ENCODE measurements around the gene MOB3A. TPM values are rescaled to one million over a fixed set of nuclear protein-coding genes. Genes with fewer than 3 reads are reported as not detected.

The MOB3A gene
- total and polyA plus RNA-seq, 9 of the 15 experiments (the other 6 are each of a cell fraction or from before 2014, with no cell fraction given), result 1.1 to 24.1 (median 6.0) TPM

- in situ Hi-C loops (cut with MboI) (no loop called here), intact Hi-C loops (cut with micrococcal nuclease) (no loop called here)
- Histone ChIP-seq H3K36me3 (ENCODE audit: control insufficient read depth, insufficient read depth, low read length) (peaks cover 11% of the 10 kb centered on the region; the same call in 2 of the 3 replicates), H3K9ac (ENCODE audit: insufficient read depth in 1 of 2, low read depth in 2 of 2, low read length in 2 of 2) (peak overlapping the region in 1 of 2 experiments; percentile 75; a peak in 2 of 4 replicates), H3K4me2 (ENCODE audit: insufficient read depth, low read length) (no peak overlapping the region), H3K27ac (ENCODE audit: extremely low read depth, low read depth, low read length) (no peak overlapping the region; the same call in 2 of the 3 replicates), H4K20me1 (replicated peaks; ENCODE audit: control insufficient read depth, insufficient read depth, low read length) (peaks cover 17% of the 10 kb centered on the region), H3K9me1 (ENCODE audit: control insufficient read depth, insufficient read depth, low read length) (peaks cover 4% of the 10 kb centered on the region), H2AFZ (ENCODE audit: low read depth, low read length) (no peak overlapping the region), H3K79me2 (ENCODE audit: control insufficient read depth, insufficient read depth, low read length) (peaks cover 26% of the 10 kb centered on the region), H3K4me1 (replicated peaks in 1 of 2; ENCODE audit: control insufficient read depth in 2 of 2, insufficient read depth in 2 of 2, low read length in 2 of 2) (peaks cover 52 to 80% of the 10 kb centered on the region in 2 experiments), H3K4me3 (no peak overlapping the region), H3K27me3 (ENCODE audit: control insufficient read depth in 2 of 2, insufficient read depth in 2 of 2, low read length in 2 of 2) (no peaks in the 10 kb centered on the region), H3K9me3 (replicated peaks; ENCODE audit: control insufficient read depth, insufficient read depth, low read depth, low read length) (no peaks in the 10 kb centered on the region)
- ChIA-PET CTCF (ENCODE audit: low intra/inter-chr PET ratio) (no interaction called here), POLR2A (interaction anchor here (0.7 to 2.5 kb wide), 2 partner anchors 11 to 68 kb away, joined by 3 to 18 read pairs; no protein-coding TSS in a partner anchor)
- no TSS peak for BruUV-seq (replicated peaks)
- no peak for TF ChIP-seq USF2 (CRISPR knock-in tag; IDR thresholded peaks at IDR 0.05)
- TF ChIP-seq ZNF263 (CRISPR knock-in tag; IDR thresholded peaks at IDR 0.05; ENCODE audit: borderline replicate concordance), result 0 out of 2 replicates have a peak, but pooled peaks have one; percentile 23
- FAIRE-seq (no peak), DNase-seq (ENCODE audit: extremely low read depth in 1 of 4, low spot score in 3 of 4) (no peak), ATAC-seq (no peak)
- WGBS (ENCODE audit: insufficient coverage, low coverage, missing lambda C conversion rate), result 91% methylated on average over 20 of the region's 24 CpGs
These were observed 42.3 kb downstream of the MOB3A start for GRCh38 chr19:2053601-2054389.

Measured in K562 (cell line).